Epithelial cell of proximal tubule (primary cell): Measurements from ENCODE around the gene SAMSN1. TPM values are rescaled to one million over a fixed set of nuclear protein-coding genes. Genes with fewer than 3 reads are reported as not detected.

Experiments used
- DNase-seq: peaks from one replicate; pipeline ENCODE4 v3.0.0-alpha.2; 2011; ENCODE audit warnings: low read depth
- H3K4me3 ChIP-seq: 2 replicates; pipeline ENCODE4 v1.5.1; 2011; ENCODE audit warnings: low read depth, mild to moderate bottlenecking, low read length
- CTCF ChIP-seq: conservative IDR thresholded peaks from 2 replicates; pipeline ENCODE4 v1.5.1; 2012; ENCODE audit warnings: low read depth, mild to moderate bottlenecking, low read length
- total RNA-seq: library from RNA; depleted of rRNA; stranded (reverse); fragments of >200 nt; gene quantifications from 2 replicates; pipeline ENCODE4 v1.2.3, GENCODE V29; 2015

Gene SAMSN1
- total RNA-seq, 1 donor from 2014 or later, result not detected

- DNase-seq, result no peak
- no peak overlapping the region for H3K4me3 ChIP-seq
- TF ChIP-seq CTCF, result no peak
Observed at GRCh38 chr21:14457762-14458161, 88.4 kb downstream of the SAMSN1 start.

GRCh38 chr21:14456911-14457310, 89.2 kb downstream of the SAMSN1 start:
- TF ChIP-seq CTCF, result no peak
- H3K4me3 ChIP-seq, result no peak overlapping the region
- DNase-seq, result no peak

- no peak overlapping the region for H3K4me3 ChIP-seq
- no peak for TF ChIP-seq CTCF
- DNase-seq, result no peak
Observed at GRCh38 chr21:14454016-14455009, 91.8 kb downstream of the SAMSN1 start.

GRCh38 chr21:14453339-14454015, 92.6 kb downstream of the SAMSN1 start:
- no peak for TF ChIP-seq CTCF
- DNase-seq, result no peak
- H3K4me3 ChIP-seq, result no peak overlapping the region

- TF ChIP-seq CTCF, result no peak
- no peak for DNase-seq
- no peak overlapping the region for H3K4me3 ChIP-seq
Observed at GRCh38 chr21:14452727-14453241, 93.3 kb downstream of the SAMSN1 start.

GRCh38 chr21:14452031-14452726, 93.9 kb downstream of the SAMSN1 start:
- no peak for TF ChIP-seq CTCF
- no peak overlapping the region for H3K4me3 ChIP-seq
- DNase-seq, result no peak
